CD4-positive, CD25-positive, alpha-beta regulatory T cell (primary cell): ENCODE data around the gene ATP6V0D1. TPM values are rescaled to one million over a fixed set of nuclear protein-coding genes. Genes with fewer than 3 reads are reported as not detected.

Source experiments
- ATAC-seq, 2 donors: fragments of 150-1000 bp; cut with Tn5 transposase; one replicate each; pipeline ENCODE4 v1.10.0; 2021; ENCODE audit warnings: low read depth in 2 of 2, moderate number of reproducible peaks in 2 of 2, moderate library complexity in 1 of 2
- DNase-seq, 3 donors: peaks; one replicate each; pipeline versions ENCODE4 v3.0.0 to v3.0.0-alpha.2; 2012 to 2022; ENCODE audit warnings: mixed read lengths in 1 of 3
- H3K27ac ChIP-seq: one replicate; pipeline ENCODE4 v1.7.0; 2013; ENCODE audit warnings: mild to moderate bottlenecking, low read length; ENCODE audit not compliant: insufficient read depth, poor library complexity, severe bottlenecking
- H3K27me3 ChIP-seq: one replicate; pipeline ENCODE4 v1.7.0; 2013; ENCODE audit warnings: low read length; ENCODE audit not compliant: control insufficient read depth, insufficient read depth
- H3K36me3 ChIP-seq: one replicate; pipeline ENCODE4 v1.7.0; 2013; ENCODE audit warnings: mild to moderate bottlenecking, low read length, moderate library complexity; ENCODE audit not compliant: control insufficient read depth, insufficient read depth
- H3K4me1 ChIP-seq: 2 replicates; pipeline ENCODE4 v1.7.0; 2013; ENCODE audit warnings: mild to moderate bottlenecking, low read length; ENCODE audit not compliant: insufficient read depth, control insufficient read depth, poor library complexity, severe bottlenecking
- H3K4me3 ChIP-seq: one replicate; pipeline ENCODE4 v1.7.0; 2013; ENCODE audit warnings: low read depth, mild to moderate bottlenecking, low read length, moderate library complexity
- H3K9me3 ChIP-seq, 2 experiments: 1 replicate in 1 of 2; 2 replicates in 1 of 2; pipeline ENCODE4 v1.7.0; 2013; ENCODE audit warnings: low read length in 2 of 2, mild to moderate bottlenecking in 1 of 2, moderate library complexity in 1 of 2; ENCODE audit not compliant: control insufficient read depth in 2 of 2
- H3K27ac Mint-ChIP-seq, 3 donors: one replicate each; pipeline ENCODE4 v1.8.0; 2020 to 2022; ENCODE audit warnings: mild to moderate bottlenecking in 3 of 3, mixed read lengths in 3 of 3, moderate library complexity in 2 of 3
- H3K27me3 Mint-ChIP-seq: one replicate; pipeline ENCODE4 v1.8.0; 2022; ENCODE audit warnings: mild to moderate bottlenecking, mixed read lengths
- H3K36me3 Mint-ChIP-seq: one replicate; pipeline ENCODE4 v1.8.0; 2020; ENCODE audit warnings: mixed read lengths
- H3K4me1 Mint-ChIP-seq, 4 donors: one replicate each; pipeline ENCODE4 v1.8.0; 2020 to 2022; ENCODE audit warnings: mixed read lengths in 4 of 4, mild to moderate bottlenecking in 1 of 4
- H3K4me3 Mint-ChIP-seq, 4 donors: one replicate each; pipeline ENCODE4 v1.8.0; 2020 to 2022; ENCODE audit warnings: mild to moderate bottlenecking in 4 of 4, mixed read lengths in 4 of 4, moderate library complexity in 3 of 4
- H3K9me3 Mint-ChIP-seq, 7 donors: one replicate each; pipeline ENCODE4 v1.8.0; 2020 to 2022; ENCODE audit warnings: mixed read lengths in 7 of 7, mild to moderate bottlenecking in 3 of 7, moderate library complexity in 2 of 7
- polyA plus RNA-seq, 4 donors: library from polyadenylated mRNA; unstranded; fragments of 300-500 nt; fragmentation: Illumina TruSeq; gene quantifications; one replicate each; pipeline ENCODE4 v1.2.3, GENCODE V29; 2021
- total RNA-seq: library from RNA; stranded (reverse); gene quantifications from one replicate; pipeline ENCODE4 v1.2.3, GENCODE V29; 2022

The ATP6V0D1 gene
- total and polyA plus RNA-seq, 5 donors from 2014 or later, result 92.5 to 141 (median 127) TPM

DNA sequence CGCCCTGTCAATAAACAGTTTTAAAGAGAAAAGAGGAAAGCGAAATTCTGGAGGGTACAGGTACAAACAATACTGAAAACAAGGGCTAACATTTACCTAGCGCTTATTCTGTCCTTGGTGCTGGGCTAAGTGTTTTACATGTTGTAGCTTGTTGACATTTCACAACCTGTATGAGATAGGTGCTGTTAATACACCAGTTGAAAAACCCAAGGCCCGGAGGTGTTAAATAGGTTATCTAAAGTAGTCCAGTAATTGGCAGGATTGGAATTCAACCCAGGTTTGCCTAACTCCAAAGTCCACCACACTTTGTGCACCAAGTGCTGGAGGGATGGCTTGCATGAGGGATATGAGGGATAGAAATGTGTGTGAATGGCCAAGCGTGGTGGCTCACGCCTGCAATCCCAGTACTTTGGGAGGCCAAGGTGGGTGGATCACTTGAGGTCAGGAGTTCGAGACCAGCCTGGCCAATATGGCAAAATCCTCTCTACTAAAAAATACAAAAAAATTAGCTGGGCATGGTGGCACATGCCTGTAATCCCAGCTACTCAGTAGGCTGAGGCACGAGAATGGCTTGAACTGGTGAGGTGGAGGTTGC, 2.9 kb downstream of the ATP6V0D1 start:
- DNase-seq, result no peak
- no peak overlapping the region for H3K4me3 ChIP-seq
- ATAC-seq, result no peak
- peaks cover 10% of the 10 kb centered on the region for H3K36me3 ChIP-seq
- H3K27ac ChIP-seq, result no peak overlapping the region
- no peaks in the 10 kb centered on the region for H3K27me3 ChIP-seq
- Mint-ChIP-seq H3K9me3 (no peaks in the 10 kb centered on the region), H3K4me3 (peak overlapping the region; percentile 48 to 87 (median 61)), H3K36me3 (peaks cover 11% of the 10 kb centered on the region), H3K4me1 (peaks cover 10 to 77% (median 47%) of the 10 kb centered on the region in 4 donors), H3K27ac (peak overlapping the region in 2 of 3 donors; percentile 13 to 41), H3K27me3 (peaks cover 6% of the 10 kb centered on the region)
- no peaks in the 10 kb centered on the region for H3K9me3 ChIP-seq
- H3K4me1 ChIP-seq, result peaks cover 32% of the 10 kb centered on the region

DNA sequence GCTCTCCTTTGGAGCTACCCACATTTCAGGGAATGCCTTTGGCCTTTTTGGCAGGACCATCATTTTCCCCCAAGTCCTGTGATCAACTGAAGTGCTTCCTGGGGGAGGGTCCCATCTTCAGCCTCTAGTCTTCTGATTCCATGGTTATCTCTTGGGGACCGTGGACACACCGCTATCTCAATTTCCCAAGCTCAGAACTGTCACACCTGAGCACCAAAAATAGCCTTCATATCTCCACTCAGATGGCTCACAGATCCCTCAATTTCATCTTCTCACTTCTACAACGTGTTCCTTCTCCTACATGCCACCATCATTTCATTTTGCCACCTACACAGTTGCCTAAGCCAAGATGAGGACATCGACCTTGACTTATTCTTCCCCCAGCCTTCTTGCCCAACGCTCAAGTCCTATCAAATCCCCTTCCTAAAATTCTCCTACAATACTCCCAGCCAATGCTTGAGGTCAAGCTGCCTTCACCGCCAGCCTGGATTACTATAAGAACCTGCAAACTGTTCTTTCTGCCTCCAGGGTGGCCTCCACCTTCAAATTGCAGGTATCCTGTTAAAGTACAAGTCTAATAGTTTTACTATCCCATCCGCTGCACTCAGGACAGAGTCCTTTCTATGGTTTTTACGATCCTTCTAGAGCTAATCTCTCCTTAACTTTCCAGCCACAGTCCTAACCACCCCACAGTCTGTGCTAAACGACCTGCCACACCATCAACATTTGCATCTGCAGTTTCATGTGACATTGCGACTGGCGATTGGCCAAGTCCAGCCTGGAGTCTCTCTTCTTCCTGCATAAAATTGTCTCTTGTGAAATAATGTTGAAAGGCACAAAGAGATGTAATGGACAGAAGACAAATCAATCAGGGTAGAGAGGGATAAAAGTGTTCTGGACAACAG, 6.2 kb downstream of the ATP6V0D1 start:
- no peak for DNase-seq
- no peak for ATAC-seq
- Histone ChIP-seq H3K27me3 (no peaks in the 10 kb centered on the region), H3K4me3 (no peak overlapping the region), H3K27ac (no peak overlapping the region), H3K36me3 (peaks cover 10% of the 10 kb centered on the region), H3K9me3 (no peaks in the 10 kb centered on the region), H3K4me1 (peaks cover 8% of the 10 kb centered on the region)
- Mint-ChIP-seq H3K9me3 (no peaks in the 10 kb centered on the region), H3K27me3 (no peaks in the 10 kb centered on the region), H3K36me3 (peaks cover 15% of the 10 kb centered on the region), H3K4me1 (peaks cover 8 to 74% (median 46%) of the 10 kb centered on the region in 4 donors), H3K4me3 (peak overlapping the region in 1 of 4 donors; percentile 3), H3K27ac (peak overlapping the region in 1 of 3 donors; percentile 59)

DNA sequence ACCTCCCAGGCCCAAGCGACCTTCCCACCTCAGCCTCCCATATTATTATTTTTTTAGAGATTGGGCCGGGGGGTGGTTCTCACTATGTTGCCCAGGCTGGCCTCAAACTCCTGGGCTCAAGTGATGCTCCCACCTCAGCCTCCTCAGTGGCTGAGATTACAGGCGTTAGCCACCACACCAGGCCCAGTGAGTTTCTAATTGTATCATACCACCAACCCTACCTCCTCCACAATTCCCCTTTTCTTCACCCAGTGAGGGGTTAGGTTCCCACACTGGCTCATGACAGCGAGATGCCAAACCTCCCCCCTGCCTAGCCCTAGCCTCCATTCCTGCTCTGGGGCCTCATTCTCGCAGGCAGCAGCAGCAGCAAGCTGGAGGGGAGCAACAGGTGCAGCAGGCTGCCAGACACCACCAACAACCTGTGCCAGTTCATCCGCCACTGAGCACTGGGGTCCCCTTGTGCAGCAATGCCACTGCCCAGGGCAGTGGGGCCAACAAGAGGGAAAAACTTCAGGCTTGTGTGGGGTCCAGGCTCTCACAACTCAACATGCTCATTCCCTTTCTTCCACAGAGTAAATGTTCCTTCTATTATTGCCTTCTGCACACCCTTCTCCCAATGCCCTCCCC, 9.1 kb downstream of the ATP6V0D1 start:
- Mint-ChIP-seq H3K9me3 (no peaks in the 10 kb centered on the region), H3K27ac (peak overlapping the region in 2 of 3 donors; percentile 36 to 76), H3K4me1 (peaks cover 6 to 63% (median 37%) of the 10 kb centered on the region in 4 donors), H3K4me3 (peak overlapping the region in 1 of 4 donors; percentile 39), H3K27me3 (no peaks in the 10 kb centered on the region), H3K36me3 (peaks cover 12% of the 10 kb centered on the region)
- H3K27me3 ChIP-seq, result no peaks in the 10 kb centered on the region
- no peaks in the 10 kb centered on the region for H3K4me1 ChIP-seq
- no peaks in the 10 kb centered on the region for H3K9me3 ChIP-seq
- ATAC-seq (no peak), DNase-seq (no peak)
- no peak overlapping the region for H3K4me3 ChIP-seq
- H3K27ac ChIP-seq, result no peak overlapping the region
- H3K36me3 ChIP-seq, result peaks cover 10% of the 10 kb centered on the region

- H3K36me3 ChIP-seq, result peaks cover 8% of the 10 kb centered on the region
- no peaks in the 10 kb centered on the region for H3K9me3 Mint-ChIP-seq
- peak overlapping the region in 1 of 3 donors; percentile 2 for H3K27ac Mint-ChIP-seq
- no peak overlapping the region for H3K4me3 Mint-ChIP-seq
- H3K4me1 Mint-ChIP-seq, result peaks cover 6 to 67% (median 38%) of the 10 kb centered on the region in 4 donors
- no peaks in the 10 kb centered on the region for H3K27me3 ChIP-seq
- DNase-seq, result no peak
- H3K27me3 Mint-ChIP-seq, result no peaks in the 10 kb centered on the region
- peaks cover 3% of the 10 kb centered on the region for H3K4me1 ChIP-seq
- no peak overlapping the region for H3K4me3 ChIP-seq
- H3K27ac ChIP-seq, result no peak overlapping the region
- no peaks in the 10 kb centered on the region for H3K9me3 ChIP-seq
- peaks cover 12% of the 10 kb centered on the region for H3K36me3 Mint-ChIP-seq
- no peak for ATAC-seq
These were observed 10.6 kb downstream of the ATP6V0D1 start for GRCh38 chr16:67470359-67470758.

DNA sequence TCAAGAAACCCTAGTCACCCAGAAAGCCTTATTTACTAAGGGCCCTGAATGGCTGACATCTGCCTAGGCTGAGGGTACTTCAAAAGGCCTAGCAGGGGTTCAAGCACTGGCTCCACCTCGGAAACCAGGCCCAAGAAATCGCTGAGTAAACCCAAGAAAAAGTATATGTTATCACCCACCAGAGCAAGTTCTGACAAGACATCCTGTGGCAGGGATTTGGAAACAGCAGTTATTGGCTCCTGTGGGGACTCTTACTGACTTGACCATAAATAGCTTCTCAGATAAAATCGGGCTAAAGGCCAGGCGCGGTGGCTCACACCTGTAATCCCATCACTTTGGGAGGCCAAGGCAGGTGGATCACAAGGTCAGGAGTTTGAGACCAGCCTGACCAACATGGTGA, 12.2 kb downstream of the ATP6V0D1 start:
- H3K27ac ChIP-seq, result no peak overlapping the region
- ATAC-seq (no peak), DNase-seq (no peak)
- H3K27ac Mint-ChIP-seq, result no peak overlapping the region
- H3K4me1 ChIP-seq, result peaks cover 3% of the 10 kb centered on the region
- H3K4me3 ChIP-seq, result no peak overlapping the region
- no peaks in the 10 kb centered on the region for H3K27me3 Mint-ChIP-seq
- no peaks in the 10 kb centered on the region for H3K36me3 ChIP-seq
- H3K36me3 Mint-ChIP-seq, result peaks cover 5% of the 10 kb centered on the region
- no peak overlapping the region for H3K4me3 Mint-ChIP-seq
- no peaks in the 10 kb centered on the region for H3K9me3 Mint-ChIP-seq
- H3K9me3 ChIP-seq, result no peaks in the 10 kb centered on the region
- H3K4me1 Mint-ChIP-seq, result peaks cover 6 to 57% (median 30%) of the 10 kb centered on the region in 4 donors
- H3K27me3 ChIP-seq, result no peaks in the 10 kb centered on the region

- H3K4me1 Mint-ChIP-seq, result peaks cover 6 to 46% (median 21%) of the 10 kb centered on the region in 4 donors
- peak overlapping the region in 2 of 3 donors; percentile 59 to 72 for H3K27ac Mint-ChIP-seq
- no peaks in the 10 kb centered on the region for H3K9me3 Mint-ChIP-seq
- no peaks in the 10 kb centered on the region for H3K36me3 Mint-ChIP-seq
- ATAC-seq (no peak), DNase-seq (no peak)
- H3K27me3 Mint-ChIP-seq, result no peaks in the 10 kb centered on the region
- peaks cover 3% of the 10 kb centered on the region for H3K4me1 ChIP-seq
- H3K9me3 ChIP-seq, result no peaks in the 10 kb centered on the region
- peaks cover 2% of the 10 kb centered on the region for H3K36me3 ChIP-seq
- no peaks in the 10 kb centered on the region for H3K27me3 ChIP-seq
- no peak overlapping the region for H3K4me3 ChIP-seq
- no peak overlapping the region for H3K27ac ChIP-seq
- H3K4me3 Mint-ChIP-seq, result no peak overlapping the region
These were observed 14.4 kb downstream of the ATP6V0D1 start for GRCh38 chr16:67466581-67466980.

- DNase-seq, result no peak
- H3K27me3 Mint-ChIP-seq, result no peaks in the 10 kb centered on the region
- H3K27ac Mint-ChIP-seq, result peak overlapping the region in 1 of 3 donors; percentile 69
- peaks cover 7% of the 10 kb centered on the region for H3K36me3 ChIP-seq
- no peaks in the 10 kb centered on the region for H3K9me3 Mint-ChIP-seq
- H3K4me3 Mint-ChIP-seq, result no peak overlapping the region
- no peaks in the 10 kb centered on the region for H3K9me3 ChIP-seq
- H3K27ac ChIP-seq, result no peak overlapping the region
- peaks cover under 1 to 50% (median 12%) of the 10 kb centered on the region in 4 donors for H3K4me1 Mint-ChIP-seq
- no peaks in the 10 kb centered on the region for H3K27me3 ChIP-seq
- H3K4me3 ChIP-seq, result no peak overlapping the region
- no peak for ATAC-seq
- H3K36me3 Mint-ChIP-seq, result no peaks in the 10 kb centered on the region
- peaks cover 3% of the 10 kb centered on the region for H3K4me1 ChIP-seq
These were observed 16.4 kb downstream of the ATP6V0D1 start for GRCh38 chr16:67464565-67464964.
